Measurements from ENCODE around the gene ZNF219. TPM values are rescaled to one million over a fixed set of nuclear protein-coding genes. Genes with fewer than 3 reads are reported as not detected.

The ZNF219 gene
- total RNA-seq, 1 experiment from 2014 or later, result 19.9 TPM

GRCh38 chr14:21109377-21110138 is 11.1 kb upstream of the ZNF219 start:
- ChIA-PET CTCF (interaction anchor here (0.7 to 0.8 kb wide), 2 partner anchors 38 to 95 kb away, joined by 3 read pairs; no protein-coding TSS in a partner anchor), POLR2A (no interaction called here)
- no peak for ATAC-seq
- no peak for DNase-seq (ENCODE audit: low read depth, low spot score)
- H3K9me3 ChIP-seq (ENCODE audit: control insufficient read depth, insufficient read depth, low read depth, low read length), result no peaks in the 10 kb centered on the region
- BruUV-seq (replicated peaks), result no TSS peak
- peaks cover 12% of the 10 kb centered on the region for H3K4me1 ChIP-seq (ENCODE audit: control insufficient read depth, insufficient read depth, low read length)
- in situ Hi-C loops (cut with HindIII; ENCODE audit: low pct_unique_long_range_greater_than_20kb, low sequenced_read_pairs) (no loop called here), intact Hi-C loops (cut with micrococcal nuclease; ENCODE audit: unreplicated experiment) (loop anchor here (5.0 kb wide), 1 partner anchor 42 kb away; no protein-coding TSS in a partner anchor)
- no peaks in the 10 kb centered on the region for H3K27me3 ChIP-seq (ENCODE audit: control insufficient read depth, insufficient read depth, low read length)
- no peak overlapping the region for H3K4me3 ChIP-seq (ENCODE audit: low read depth in 2 of 2, low read length in 2 of 2)
- no peak overlapping the region for H3K27ac ChIP-seq (ENCODE audit: low read length)
- H3K36me3 ChIP-seq (ENCODE audit: control insufficient read depth, insufficient read depth, low read length), result no peaks in the 10 kb centered on the region
- no peak for TF ChIP-seq SIN3A (IDR thresholded peaks at IDR 0.05; ENCODE audit: borderline replicate concordance, insufficient read depth, low read depth, low read length)
- no peak for TF ChIP-seq TCF7L2 (IDR thresholded peaks at IDR 0.05; ENCODE audit: low read depth, low read length)
- TF ChIP-seq POLR2AphosphoS5 (IDR thresholded peaks at IDR 0.05; ENCODE audit: low read depth, low read length), result no peak
- TF ChIP-seq REST (IDR thresholded peaks at IDR 0.05; ENCODE audit: insufficient read depth in 1 of 2, low read depth in 2 of 2, low read length in 1 of 2), result no peak
- TF ChIP-seq CTCF (IDR thresholded peaks at IDR 0.05), result no peak

GRCh38 chr14:21108791-21109190 is 10.3 kb upstream of the ZNF219 start:
- ATAC-seq, result no peak
- TF ChIP-seq REST (IDR thresholded peaks at IDR 0.05; ENCODE audit: insufficient read depth in 1 of 2, low read depth in 2 of 2, low read length in 1 of 2) (no peak), SIN3A (IDR thresholded peaks at IDR 0.05; ENCODE audit: borderline replicate concordance, insufficient read depth, low read depth, low read length) (no peak), TCF7L2 (IDR thresholded peaks at IDR 0.05; ENCODE audit: low read depth, low read length) (no peak), CTCF (IDR thresholded peaks at IDR 0.05) (no peak)
- intact Hi-C loops (cut with micrococcal nuclease; ENCODE audit: unreplicated experiment), result loop anchor here (5.0 kb wide), 1 partner anchor 41 kb away; no protein-coding TSS in a partner anchor
- H3K4me1 ChIP-seq (ENCODE audit: control insufficient read depth, insufficient read depth, low read length), result peaks cover 13% of the 10 kb centered on the region
- H3K36me3 ChIP-seq (ENCODE audit: control insufficient read depth, insufficient read depth, low read length), result no peaks in the 10 kb centered on the region
- ChIA-PET POLR2A (no interaction called here), CTCF (no interaction called here)
- H3K4me3 ChIP-seq (ENCODE audit: low read depth in 2 of 2, low read length in 2 of 2), result no peak overlapping the region
- H3K27ac ChIP-seq (ENCODE audit: low read length), result no peak overlapping the region
- BruUV-seq (replicated peaks), result no TSS peak
- DNase-seq (ENCODE audit: low read depth, low spot score), result no peak
- in situ Hi-C loops (cut with HindIII; ENCODE audit: low pct_unique_long_range_greater_than_20kb, low sequenced_read_pairs), result no loop called here
- H3K27me3 ChIP-seq (ENCODE audit: control insufficient read depth, insufficient read depth, low read length), result no peaks in the 10 kb centered on the region
- H3K9me3 ChIP-seq (ENCODE audit: control insufficient read depth, insufficient read depth, low read depth, low read length), result no peaks in the 10 kb centered on the region

All from Panc1 (cell line).